Duodenal mucosa (tissue), 2 donors: Measurements from ENCODE around the gene APP.
A peak's percentile ranks its signal among the peaks of the same experiment; 100 is the strongest.

Source experiments
- H3K27ac ChIP-seq: one replicate; pipeline ENCODE4 v1.7.0; 2013; ENCODE audit warnings: low read depth, low read length
- H3K27me3 ChIP-seq, 2 donors: one replicate each; pipeline ENCODE4 v1.7.0; 2013; ENCODE audit warnings: low read length in 2 of 2, control low read depth in 1 of 2; ENCODE audit not compliant: insufficient read depth in 2 of 2, control insufficient read depth in 1 of 2
- H3K36me3 ChIP-seq, 2 donors: one replicate each; pipeline ENCODE4 v1.7.0; 2013; ENCODE audit warnings: low read length in 2 of 2, control low read depth in 1 of 2; ENCODE audit not compliant: insufficient read depth in 2 of 2, control insufficient read depth in 1 of 2
- H3K4me1 ChIP-seq, 2 donors: one replicate each; pipeline ENCODE4 v1.7.0; 2013; ENCODE audit warnings: low read length in 2 of 2, control low read depth in 1 of 2; ENCODE audit not compliant: insufficient read depth in 2 of 2, control insufficient read depth in 1 of 2
- H3K4me3 ChIP-seq, 2 donors: one replicate each; pipeline ENCODE4 v1.7.0; 2013; ENCODE audit warnings: low read length in 2 of 2, low read depth in 1 of 2
- H3K9ac ChIP-seq, 2 donors: one replicate each; pipeline ENCODE4 v1.7.0; 2013; ENCODE audit warnings: low read length in 2 of 2, low read depth in 1 of 2
- H3K9me3 ChIP-seq, 2 donors: one replicate each; pipeline ENCODE4 v1.7.0; 2013; ENCODE audit warnings: low read length in 2 of 2, control low read depth in 1 of 2; ENCODE audit not compliant: control insufficient read depth in 1 of 2

APP gene

DNA sequence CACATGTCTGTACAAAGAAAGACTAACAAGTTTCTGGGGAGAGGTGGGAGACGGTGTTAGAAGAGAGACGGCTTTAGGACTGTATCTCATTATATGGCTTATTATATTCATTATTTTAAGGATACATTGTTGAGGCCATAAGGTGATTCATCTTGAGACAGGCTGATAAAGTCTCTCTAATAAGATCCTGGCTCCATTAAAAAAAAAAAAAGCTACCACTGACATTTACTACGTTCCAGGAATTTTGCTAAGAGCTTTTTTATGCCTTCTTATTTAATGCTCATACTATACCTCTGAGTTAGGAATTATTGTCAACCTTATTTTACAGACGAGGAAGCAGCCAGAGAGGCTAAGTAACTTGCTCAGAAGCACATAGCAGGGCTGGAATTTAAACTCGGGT lies 262.1 kb downstream of the APP start:
- H3K27me3 ChIP-seq, result no peaks in the 10 kb centered on the region
- no peak overlapping the region for H3K9ac ChIP-seq
- no peaks in the 10 kb centered on the region for H3K9me3 ChIP-seq
- H3K36me3 ChIP-seq, result peaks cover 3% of the 10 kb centered on the region in 2 donors
- H3K4me3 ChIP-seq, result no peak overlapping the region
- peaks cover 40 to 59% of the 10 kb centered on the region in 2 donors for H3K4me1 ChIP-seq
- H3K27ac ChIP-seq, result no peak overlapping the region

DNA sequence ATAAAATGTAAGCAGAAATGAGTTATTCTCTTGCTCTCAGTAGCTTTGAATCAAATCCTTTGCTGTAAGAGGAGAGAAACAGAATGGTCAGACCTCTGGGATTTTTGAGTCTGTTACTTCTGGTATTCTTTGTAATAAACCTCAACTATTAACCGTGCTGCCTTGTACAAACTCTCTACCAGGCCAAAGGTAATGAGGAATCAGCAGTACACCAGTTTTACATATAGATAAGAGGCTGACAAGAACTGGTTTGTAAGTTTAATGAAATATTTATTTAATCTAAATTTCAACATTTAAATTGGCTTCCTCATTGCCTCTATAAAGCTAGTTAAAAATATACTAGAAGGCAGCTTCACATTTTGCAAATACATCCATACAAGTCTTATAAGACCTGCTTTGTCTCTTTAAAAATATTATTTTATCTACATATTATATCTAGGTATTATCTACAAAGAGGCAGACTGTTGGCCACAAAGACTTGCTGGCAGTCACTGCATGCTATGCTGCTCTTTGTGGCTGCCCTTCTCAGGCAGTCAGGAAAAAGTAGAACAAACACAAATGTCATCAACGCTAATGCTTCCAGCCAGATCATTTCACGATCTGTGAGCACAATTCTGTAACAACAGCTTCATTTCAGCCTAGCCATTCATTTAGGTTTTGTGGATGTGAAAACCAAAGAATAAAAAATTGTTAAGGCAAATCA lies 262.8 kb downstream of the APP start:
- peak overlapping the region in 1 of 2 donors; percentile 17 for H3K4me3 ChIP-seq
- H3K27ac ChIP-seq, result no peak overlapping the region
- H3K27me3 ChIP-seq, result no peaks in the 10 kb centered on the region
- peaks cover 3 to 5% of the 10 kb centered on the region in 2 donors for H3K36me3 ChIP-seq
- no peaks in the 10 kb centered on the region for H3K9me3 ChIP-seq
- no peak overlapping the region for H3K9ac ChIP-seq
- H3K4me1 ChIP-seq, result peaks cover 40 to 54% of the 10 kb centered on the region in 2 donors

DNA sequence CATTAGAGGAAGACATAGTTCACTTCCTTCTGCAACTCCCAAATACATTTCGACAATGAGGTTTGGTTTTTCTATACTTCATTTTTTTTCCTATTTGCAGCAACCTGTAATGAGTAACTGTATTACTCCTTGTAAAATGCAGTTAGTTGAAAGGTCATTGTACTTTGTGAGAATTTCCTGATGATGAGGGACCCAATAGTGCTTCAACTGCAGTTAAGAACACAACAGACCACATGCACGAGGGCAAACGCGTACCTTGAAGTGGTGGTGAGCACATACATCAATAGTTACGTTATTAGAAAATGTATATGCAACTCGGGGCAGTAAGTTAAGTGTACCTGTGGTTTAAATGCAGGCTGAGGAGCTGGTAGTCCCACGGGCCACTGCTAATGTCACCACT lies 264.0 kb downstream of the APP start:
- H3K9me3 ChIP-seq, result no peaks in the 10 kb centered on the region
- no peaks in the 10 kb centered on the region for H3K27me3 ChIP-seq
- H3K4me1 ChIP-seq, result peaks cover 29 to 43% of the 10 kb centered on the region in 2 donors
- H3K27ac ChIP-seq, result no peak overlapping the region
- H3K4me3 ChIP-seq, result peak overlapping the region in 1 of 2 donors; percentile 15
- no peak overlapping the region for H3K9ac ChIP-seq
- H3K36me3 ChIP-seq, result peaks cover 0 to 5% of the 10 kb centered on the region in 2 donors

DNA sequence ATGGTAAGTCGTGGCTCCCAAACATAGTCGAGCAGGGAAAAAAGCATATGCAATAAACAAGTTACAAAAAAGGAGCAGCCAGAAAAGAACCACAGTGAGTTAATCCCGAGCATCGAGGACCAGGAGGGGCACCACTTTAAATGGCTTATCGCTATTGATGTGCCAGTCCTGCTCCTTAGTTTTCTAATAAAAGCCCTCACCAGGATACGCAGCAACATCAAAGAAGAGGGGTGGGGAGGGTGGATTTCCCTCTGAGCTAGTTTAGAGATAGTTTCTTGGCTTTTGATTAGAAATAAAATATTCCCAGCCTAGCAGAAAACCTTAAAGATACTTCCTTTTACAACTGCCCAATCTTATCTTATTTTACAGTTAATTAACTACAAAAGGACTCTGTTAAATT lies 265.4 kb downstream of the APP start:
- Histone ChIP-seq H3K4me3 (no peak overlapping the region), H3K36me3 (peaks cover 0 to 5% of the 10 kb centered on the region in 2 donors), H3K27ac (no peak overlapping the region), H3K9me3 (no peaks in the 10 kb centered on the region), H3K9ac (peak overlapping the region in 1 of 2 donors; percentile 14), H3K27me3 (no peaks in the 10 kb centered on the region), H3K4me1 (peaks cover 28 to 42% of the 10 kb centered on the region in 2 donors)

DNA sequence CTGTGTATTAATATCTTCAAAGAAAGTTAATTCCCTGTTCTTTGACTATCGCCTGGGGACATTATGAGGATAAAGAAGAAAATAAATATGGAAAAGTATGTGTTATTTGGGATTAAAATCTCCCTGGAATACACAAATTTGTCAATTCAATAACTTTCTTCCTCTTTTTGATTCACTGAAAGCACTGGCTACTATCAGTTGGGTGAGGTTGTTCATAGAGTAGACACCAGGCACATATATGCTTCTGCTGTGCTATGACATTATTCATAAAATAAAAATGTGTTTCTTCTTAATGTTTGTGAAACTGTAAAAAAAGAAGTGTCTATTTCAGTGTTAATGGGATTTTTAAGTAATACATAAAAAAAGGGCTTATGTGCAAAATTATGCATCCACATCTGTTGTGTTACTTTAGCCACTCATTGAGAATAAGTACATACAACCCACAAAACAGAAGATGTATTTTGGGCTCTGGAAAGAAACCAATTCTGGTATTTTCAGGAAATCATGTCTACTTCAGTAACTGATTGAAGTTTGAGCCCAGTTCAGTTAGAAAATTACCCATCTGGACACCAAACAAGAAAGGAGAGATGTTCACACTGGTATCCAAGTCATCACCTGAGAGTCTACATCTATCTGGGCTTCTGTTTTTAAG lies 266.4 kb downstream of the APP start:
- Histone ChIP-seq H3K36me3 (peaks cover 3 to 5% of the 10 kb centered on the region in 2 donors), H3K4me3 (no peak overlapping the region), H3K27me3 (no peaks in the 10 kb centered on the region), H3K9ac (no peak overlapping the region), H3K4me1 (peaks cover 28 to 37% of the 10 kb centered on the region in 2 donors), H3K9me3 (no peaks in the 10 kb centered on the region), H3K27ac (no peak overlapping the region)

DNA sequence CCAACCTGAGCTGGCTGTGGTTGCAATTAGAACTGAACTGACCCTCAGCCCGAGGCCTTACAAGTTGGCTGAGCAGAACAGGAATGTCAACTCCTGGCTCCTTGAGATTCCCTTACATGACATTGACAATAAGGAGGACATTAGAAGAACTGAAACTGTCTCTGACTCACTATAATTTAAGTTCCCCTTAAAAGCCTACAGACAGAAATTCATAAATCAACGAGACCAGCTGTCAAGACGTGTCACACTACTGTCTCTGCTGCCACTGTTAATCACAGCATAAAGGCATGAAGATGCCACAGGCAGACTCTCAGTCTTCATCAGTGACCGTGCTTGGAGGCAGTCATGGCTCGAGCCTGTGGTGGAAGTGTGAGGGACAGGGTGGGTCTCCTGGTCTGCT lies 267.0 kb downstream of the APP start:
- Histone ChIP-seq H3K4me3 (no peak overlapping the region), H3K27ac (no peak overlapping the region), H3K4me1 (peaks cover 28 to 35% of the 10 kb centered on the region in 2 donors), H3K27me3 (no peaks in the 10 kb centered on the region), H3K9ac (no peak overlapping the region), H3K36me3 (peaks cover 3 to 5% of the 10 kb centered on the region in 2 donors), H3K9me3 (no peaks in the 10 kb centered on the region)

DNA sequence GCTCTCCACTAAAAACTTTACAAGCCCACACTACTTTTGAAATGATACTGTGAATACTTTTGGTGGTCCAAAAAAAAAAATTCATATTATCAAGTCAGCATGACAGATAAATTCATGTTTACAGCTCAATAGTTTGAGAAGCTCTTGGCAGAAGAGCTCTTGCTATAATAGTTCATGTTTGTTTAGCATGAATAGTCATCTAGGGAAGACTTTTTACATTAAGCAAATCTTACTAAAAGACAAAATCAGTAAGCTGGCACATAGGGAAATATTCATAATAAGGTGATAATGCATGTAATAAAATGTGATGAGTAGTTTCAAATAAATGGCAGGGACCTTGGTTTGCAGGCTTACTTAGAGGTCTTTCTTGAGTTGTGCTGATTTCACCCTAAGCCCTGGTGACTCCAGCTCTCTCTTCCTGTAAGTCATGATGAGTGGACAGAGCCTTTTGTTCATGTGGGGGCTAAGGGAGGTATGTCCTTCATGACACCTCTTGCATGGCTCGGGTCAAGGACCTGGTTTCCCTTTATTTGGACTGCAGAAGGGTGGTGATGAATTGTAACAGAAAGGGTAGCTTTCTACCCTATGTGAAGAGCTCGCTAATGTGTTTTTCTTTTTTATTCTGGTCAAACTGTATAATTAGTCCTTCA lies 269.1 kb downstream of the APP start:
- no peak overlapping the region for H3K4me3 ChIP-seq
- no peaks in the 10 kb centered on the region for H3K27me3 ChIP-seq
- H3K36me3 ChIP-seq, result peaks cover 3 to 9% of the 10 kb centered on the region in 2 donors
- H3K4me1 ChIP-seq, result peaks cover 18% of the 10 kb centered on the region in 2 donors
- H3K9ac ChIP-seq, result no peak overlapping the region
- no peaks in the 10 kb centered on the region for H3K9me3 ChIP-seq
- H3K27ac ChIP-seq, result no peak overlapping the region

DNA sequence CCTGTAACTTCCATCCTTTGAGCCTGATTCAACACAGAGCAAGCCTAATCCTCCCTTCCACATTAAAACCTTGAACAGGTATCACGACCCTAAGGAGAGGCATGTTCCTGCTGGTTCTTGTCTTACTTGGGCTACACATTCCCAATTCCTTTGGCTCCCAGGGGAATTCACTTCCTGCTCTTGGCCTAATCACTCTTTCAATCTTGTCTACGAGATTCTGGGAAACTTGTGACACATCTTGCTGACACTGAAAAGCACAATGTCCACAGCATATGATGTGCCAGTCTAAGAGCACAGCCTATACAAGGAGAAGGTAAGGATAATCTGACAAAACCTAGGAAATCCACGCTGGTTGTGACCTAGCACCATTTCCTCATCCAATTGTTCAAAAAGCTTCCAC lies 271.9 kb downstream of the APP start:
- Histone ChIP-seq H3K9ac (no peak overlapping the region), H3K4me1 (peaks cover 4 to 7% of the 10 kb centered on the region in 2 donors), H3K27ac (no peak overlapping the region), H3K27me3 (no peaks in the 10 kb centered on the region), H3K4me3 (no peak overlapping the region), H3K36me3 (peaks cover 7 to 21% of the 10 kb centered on the region in 2 donors), H3K9me3 (no peaks in the 10 kb centered on the region)

DNA sequence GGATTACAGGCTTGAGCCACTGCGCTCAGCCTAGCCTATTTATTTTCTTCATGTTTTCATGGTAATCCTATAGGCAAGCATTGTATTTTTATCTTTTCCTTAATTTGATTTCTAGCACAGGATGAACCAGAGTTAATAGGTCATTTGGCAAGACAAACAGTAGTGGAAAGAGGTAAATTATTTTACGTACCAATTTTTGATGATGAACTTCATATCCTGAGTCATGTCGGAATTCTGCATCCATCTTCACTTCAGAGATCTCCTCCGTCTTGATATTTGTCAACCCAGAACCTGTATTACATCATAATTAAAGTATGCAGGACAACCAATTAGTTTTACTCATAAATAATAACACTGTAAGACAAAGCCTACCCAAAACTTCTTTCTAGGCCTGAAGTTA lies 273.2 kb downstream of the APP start:
- Histone ChIP-seq H3K27me3 (no peaks in the 10 kb centered on the region), H3K9me3 (no peaks in the 10 kb centered on the region), H3K9ac (no peak overlapping the region), H3K27ac (no peak overlapping the region), H3K36me3 (peaks cover 7 to 24% of the 10 kb centered on the region in 2 donors), H3K4me1 (peaks cover 4 to 7% of the 10 kb centered on the region in 2 donors), H3K4me3 (no peak overlapping the region)

DNA sequence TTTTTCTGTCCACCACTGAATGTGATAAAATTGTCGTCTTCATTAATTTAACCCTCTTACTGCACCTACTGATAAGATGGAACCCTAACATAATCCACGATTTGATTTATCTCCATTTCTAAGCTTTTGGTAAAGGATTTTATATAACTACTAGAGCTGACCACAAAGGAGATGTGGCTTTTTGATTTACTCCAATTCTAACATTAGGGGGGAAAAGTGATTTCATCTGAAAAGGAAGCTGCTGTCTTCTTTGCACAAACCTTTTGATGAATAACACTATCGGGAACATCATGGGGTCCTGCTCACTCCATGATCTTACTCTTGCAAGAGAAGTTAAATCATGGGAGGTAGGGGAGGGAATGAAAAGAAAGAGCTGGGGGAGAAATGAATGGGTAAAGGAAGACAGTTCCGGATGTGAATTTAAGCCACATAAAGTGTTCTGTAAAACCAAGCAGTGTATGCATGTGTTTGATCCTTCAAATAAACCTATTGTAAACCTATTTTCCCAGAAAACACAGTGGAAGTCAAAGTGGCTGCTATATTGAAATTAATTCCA lies 274.0 kb downstream of the APP start:
- Histone ChIP-seq H3K9ac (no peak overlapping the region), H3K27ac (no peak overlapping the region), H3K27me3 (no peaks in the 10 kb centered on the region), H3K9me3 (no peaks in the 10 kb centered on the region), H3K4me1 (peaks cover 4 to 7% of the 10 kb centered on the region in 2 donors), H3K36me3 (peaks cover 7 to 28% of the 10 kb centered on the region in 2 donors), H3K4me3 (no peak overlapping the region)
